Gastrocnemius medialis (tissue), 4 donors: ENCODE results near the gene ZCCHC14. TPM values are rescaled to one million over a fixed set of nuclear protein-coding genes. Genes with fewer than 3 reads are reported as not detected.
"Not testable (repeated sequence)": the region's sequence is repeated elsewhere in the genome, so short reads cannot be mapped to it uniquely, and the experiment has no call there.

ENCODE experiments used
- ATAC-seq, 2 donors: fragments of 150-250 bp; one replicate each; pipeline ENCODE4 v1.9.1; 2016
- DNase-seq, 2 donors: peaks; one replicate each; pipeline ENCODE4 v3.0.0-alpha.2; 2019
- H3K27ac ChIP-seq, 4 donors: fragments of 200-600 bp; sonication (generic); 1 replicate in 1 of 4; 2 replicates in 3 of 4; pipeline ENCODE4 v1.5.1; 2016 to 2018; ENCODE audit warnings: mild to moderate bottlenecking in 2 of 4, moderate library complexity in 1 of 4
- H3K27me3 ChIP-seq, 3 donors: fragments of 200-600 bp; sonication (generic) in 2 of 3; 1 replicate in 1 of 3; 2 replicates in 2 of 3; pipeline versions ENCODE4 v1.5.1 to v1.6.0; 2016 to 2019; ENCODE audit warnings: mild to moderate bottlenecking in 1 of 3, moderate library complexity in 1 of 3
- H3K36me3 ChIP-seq, 2 donors: fragments of 200-600 bp; sonication (generic) in 1 of 2; one replicate each; pipeline ENCODE4 v1.5.1; 2017 to 2018
- H3K4me1 ChIP-seq, 2 donors: fragments of 200-600 bp; sonication (generic) in 1 of 2; one replicate each; pipeline ENCODE4 v1.5.1; 2016 to 2017; ENCODE audit warnings: mild to moderate bottlenecking in 2 of 2
- H3K4me3 ChIP-seq, 4 donors: fragments of 200-600 bp; sonication (generic) in 3 of 4; 1 replicate in 1 of 4; 2 replicates in 3 of 4; pipeline ENCODE4 v1.5.1; 2016 to 2019; ENCODE audit warnings: mild to moderate bottlenecking in 2 of 4
- H3K9me3 ChIP-seq, 3 donors: fragments of 200-600 bp; sonication (generic) in 2 of 3; 1 replicate in 1 of 3; 2 replicates in 2 of 3; pipeline ENCODE4 v1.5.1; 2016 to 2019
- POLR2A ChIP-seq, 2 donors: fragments of 450-650 bp; IDR thresholded peaks; one replicate each; pipeline ENCODE4 v1.6.1; 2017; ENCODE audit warnings: antibody characterized with exemption in 2 of 2, mild to moderate bottlenecking in 2 of 2, moderate library complexity in 2 of 2
- in situ Hi-C, 4 donors: fragments of 200-750 bp; cut with MboI; loops; one replicate each; pipeline versions ENCODE4 v1.15.0 to v1.8.0; 2017; ENCODE audit warnings: low sequenced_read_pairs in 4 of 4
- intact Hi-C: fragments of 100-400 bp; cut with DNase I; formaldehyde crosslinking; loops from one replicate; pipeline ENCODE4 v1.15.1; 2023; ENCODE audit warnings: low total_unique reads
- total RNA-seq, 4 donors: library from RNA; depleted of rRNA; stranded (reverse); fragments of >200 nt; gene quantifications; one replicate each; pipeline versions ENCODE4 v1.1.0 to v1.2.3, GENCODE V29; 2016
- TF ChIP-seq, protein P1 (sequence below), 5 experiments: fragments of 450-650 bp in 3 of 5; fragments of 200-600 bp in 2 of 5; sonication (generic) in 2 of 5; IDR thresholded peaks in 4 of 5; conservative IDR thresholded peaks in 1 of 5; 1 replicate in 4 of 5; 2 replicates in 1 of 5; pipeline ENCODE4 v1.5.1; 2016 to 2019; ENCODE audit warnings: antibody characterized with exemption in 5 of 5, mild to moderate bottlenecking in 3 of 5, moderate library complexity in 3 of 5

The ZCCHC14 gene
- total RNA-seq, 4 donors from 2014 or later, result 8.9 to 10.7 (median 9.3) TPM

DNA sequence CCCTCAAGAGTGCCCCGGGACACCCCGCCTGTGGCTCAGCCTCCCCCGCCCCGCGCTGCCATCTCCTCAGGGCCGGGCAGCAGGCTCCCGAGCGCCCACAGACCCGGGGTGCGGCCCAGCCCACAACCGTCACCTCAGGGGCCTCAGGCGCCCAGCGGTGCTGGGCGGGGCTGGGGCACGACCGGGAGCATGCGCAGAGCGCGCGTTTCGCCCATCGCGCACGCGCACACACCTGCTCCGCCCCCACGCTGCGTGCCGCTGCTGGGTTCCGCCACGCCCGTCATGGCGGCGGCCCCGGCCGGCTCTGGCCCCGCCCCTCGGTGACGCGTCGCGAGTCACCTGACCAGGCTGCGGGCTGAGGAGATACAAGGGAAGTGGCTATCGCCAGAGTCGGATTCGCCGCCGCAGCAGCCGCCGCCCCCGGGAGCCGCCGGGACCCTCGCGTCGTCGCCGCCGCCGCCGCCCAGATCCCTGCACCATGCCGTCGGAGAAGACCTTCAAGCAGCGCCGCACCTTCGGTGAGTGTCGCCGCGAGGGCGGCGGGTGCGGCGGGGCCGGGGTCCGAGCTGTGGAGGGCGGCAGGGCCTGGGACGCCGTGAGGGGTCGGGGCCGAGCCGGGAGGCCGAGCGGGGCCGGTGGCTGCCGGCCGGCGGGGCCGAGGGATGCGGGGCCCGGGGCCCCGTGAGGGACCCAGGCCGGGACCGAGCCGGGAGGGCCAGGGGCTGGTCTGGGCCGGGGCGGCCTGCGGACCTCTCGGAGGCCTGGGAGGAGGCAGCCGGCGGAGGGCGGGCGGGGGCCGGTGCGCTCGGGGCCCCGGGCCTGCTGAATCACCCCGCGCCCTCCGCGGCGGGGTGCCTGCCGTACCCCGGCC lies 100.6 kb downstream of the ZCCHC14 start, which contains the start of gene MAP1LC3B:
Gene MAP1LC3B (plus strand): TSS at position 387 of the 871 bp plus-strand sequence. CDS start 92 bp downstream, at position 479.
- peaks cover 45 to 47% of the 10 kb centered on the region in 2 donors for H3K4me1 ChIP-seq
- in situ Hi-C loops, result loop anchor here (5.0 to 25.0 kb wide), 4 partner anchors 75 to 830 kb away; partner anchors contain the start of genes C16orf95 (in 4 of the 4), FOXC2 (in 1 of the 4), KLHDC4 (in 1 of the 4) and MTHFSD (in 1 of the 4)
- ATAC-seq (peak; percentile 65 to 67), DNase-seq (peak; percentile 90 to 96)
- H3K27ac ChIP-seq, result peak within 1 kb of the TSS; percentile 97 to 99 (median 98)
- no peaks in the 10 kb centered on the region for H3K9me3 ChIP-seq
- intact Hi-C loops, result loop anchor here (2.0 kb wide), 1 partner anchor 73 kb away; no protein-coding TSS in a partner anchor
- TF ChIP-seq, protein P1, sequence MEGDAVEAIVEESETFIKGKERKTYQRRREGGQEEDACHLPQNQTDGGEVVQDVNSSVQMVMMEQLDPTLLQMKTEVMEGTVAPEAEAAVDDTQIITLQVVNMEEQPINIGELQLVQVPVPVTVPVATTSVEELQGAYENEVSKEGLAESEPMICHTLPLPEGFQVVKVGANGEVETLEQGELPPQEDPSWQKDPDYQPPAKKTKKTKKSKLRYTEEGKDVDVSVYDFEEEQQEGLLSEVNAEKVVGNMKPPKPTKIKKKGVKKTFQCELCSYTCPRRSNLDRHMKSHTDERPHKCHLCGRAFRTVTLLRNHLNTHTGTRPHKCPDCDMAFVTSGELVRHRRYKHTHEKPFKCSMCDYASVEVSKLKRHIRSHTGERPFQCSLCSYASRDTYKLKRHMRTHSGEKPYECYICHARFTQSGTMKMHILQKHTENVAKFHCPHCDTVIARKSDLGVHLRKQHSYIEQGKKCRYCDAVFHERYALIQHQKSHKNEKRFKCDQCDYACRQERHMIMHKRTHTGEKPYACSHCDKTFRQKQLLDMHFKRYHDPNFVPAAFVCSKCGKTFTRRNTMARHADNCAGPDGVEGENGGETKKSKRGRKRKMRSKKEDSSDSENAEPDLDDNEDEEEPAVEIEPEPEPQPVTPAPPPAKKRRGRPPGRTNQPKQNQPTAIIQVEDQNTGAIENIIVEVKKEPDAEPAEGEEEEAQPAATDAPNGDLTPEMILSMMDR (IDR thresholded peaks at IDR 0.05 in 4 of 5, conservative IDR thresholded peaks at IDR 0.05 in 1 of 5), result no peak
- TF ChIP-seq POLR2A (IDR thresholded peaks at IDR 0.05), result peak; percentile 99 to 100
- no peaks in the 10 kb centered on the region for H3K27me3 ChIP-seq
- peak within 1 kb of the TSS; percentile 72 to 79 (median 76) for H3K4me3 ChIP-seq
- no peaks in the 10 kb centered on the region for H3K36me3 ChIP-seq

DNA sequence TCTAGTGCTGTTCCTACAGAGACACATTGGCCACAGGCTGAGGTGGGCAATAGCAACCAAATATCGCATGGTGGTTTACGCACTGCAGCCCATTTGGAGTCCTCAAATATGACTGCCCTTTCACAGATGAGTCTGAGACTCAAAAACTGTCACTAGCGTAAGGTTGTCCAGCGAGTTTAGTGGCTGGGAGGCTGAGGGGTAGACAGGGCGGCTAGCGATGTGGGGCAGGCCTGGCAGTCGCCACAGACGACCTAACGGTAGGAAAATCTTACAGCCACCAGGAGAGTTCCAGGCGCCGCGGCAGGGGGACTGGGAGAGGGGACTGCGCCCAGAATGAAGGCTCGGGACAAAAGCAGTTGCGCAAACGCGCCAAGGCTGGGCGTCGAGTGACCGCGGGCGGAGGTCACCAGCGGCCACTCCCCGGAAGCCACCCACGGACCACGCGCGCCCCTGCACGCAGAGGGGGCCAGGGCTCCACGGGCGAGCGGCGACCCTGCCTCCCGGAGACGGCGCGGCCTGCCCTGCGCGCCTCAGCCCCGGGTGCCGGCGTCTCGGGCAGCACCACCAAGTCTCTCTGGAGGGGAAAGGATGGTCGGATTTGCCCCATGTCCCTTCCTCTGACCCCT lies 101.4 kb downstream of the ZCCHC14 start:
- peaks cover 49 to 51% of the 10 kb centered on the region in 2 donors for H3K4me1 ChIP-seq
- peak; percentile 57 to 82 for DNase-seq
- H3K4me3 ChIP-seq, result peak overlapping the region; percentile 72 to 79 (median 74)
- peak; percentile 11 to 35 for ATAC-seq
- intact Hi-C loops, result no loop called here
- H3K9me3 ChIP-seq, result no peaks in the 10 kb centered on the region
- in situ Hi-C loops, result loop anchor here (5.0 to 25.0 kb wide), 4 partner anchors 74 to 829 kb away; partner anchors contain the start of genes C16orf95 (in 4 of the 4), FOXC2 (in 1 of the 4), KLHDC4 (in 1 of the 4) and MTHFSD (in 1 of the 4)
- no peaks in the 10 kb centered on the region for H3K27me3 ChIP-seq
- no peaks in the 10 kb centered on the region for H3K36me3 ChIP-seq
- H3K27ac ChIP-seq, result peak overlapping the region; percentile 97 to 99 (median 98)
- no peak for TF ChIP-seq POLR2A (IDR thresholded peaks at IDR 0.05)
- TF ChIP-seq, protein P1 (IDR thresholded peaks at IDR 0.05 in 4 of 5, conservative IDR thresholded peaks at IDR 0.05 in 1 of 5), result no peak

DNA sequence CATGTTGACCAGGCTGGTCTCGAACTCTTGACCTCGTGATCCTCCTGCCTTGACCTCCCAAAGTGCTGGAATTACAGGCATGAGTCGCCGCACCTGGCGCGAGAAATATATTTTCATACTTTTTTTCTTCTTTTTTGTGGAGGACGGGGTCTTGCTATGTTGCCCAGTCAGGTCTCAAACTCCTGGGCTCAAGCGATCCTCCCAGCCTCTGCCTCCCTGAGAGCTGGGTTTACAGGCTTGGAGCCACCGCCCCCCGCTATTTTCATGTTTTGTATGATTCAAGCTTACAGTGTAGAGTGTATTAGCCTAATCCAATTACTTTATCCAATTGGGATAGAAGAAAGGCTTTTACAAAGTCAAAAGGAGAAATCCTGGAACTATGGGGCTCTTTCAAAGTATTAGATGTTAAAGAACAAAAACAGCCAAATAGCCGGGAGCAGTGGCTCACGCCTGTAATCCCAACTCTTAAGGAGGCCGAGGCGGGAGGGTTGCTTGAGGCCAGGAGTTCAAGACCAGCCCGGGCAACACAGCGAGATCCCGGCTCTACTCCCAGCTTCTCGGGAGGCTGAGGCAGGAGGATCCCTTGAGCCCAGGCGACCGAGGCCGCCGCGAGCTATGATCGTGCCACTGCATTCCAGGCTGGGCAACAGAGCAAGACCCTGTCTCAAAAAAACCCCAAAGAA lies 102.0 kb downstream of the ZCCHC14 start:
- Histone ChIP-seq H3K4me1 (peaks cover 49 to 51% of the 10 kb centered on the region in 2 donors), H3K27ac (peak overlapping the region; percentile 97 to 99 (median 98)), H3K4me3 (peak overlapping the region; percentile 72 to 79 (median 74)), H3K9me3 (no peaks in the 10 kb centered on the region), H3K27me3 (no peaks in the 10 kb centered on the region), H3K36me3 (no peaks in the 10 kb centered on the region)
- TF ChIP-seq POLR2A (IDR thresholded peaks at IDR 0.05), result no peak
- TF ChIP-seq, protein P1 (IDR thresholded peaks at IDR 0.05 in 4 of 5, conservative IDR thresholded peaks at IDR 0.05 in 1 of 5), result no peak
- in situ Hi-C loops (loop anchor here (5.0 to 25.0 kb wide), 4 partner anchors 73 to 828 kb away; partner anchors contain the start of genes C16orf95 (in 4 of the 4), FOXC2 (in 1 of the 4), KLHDC4 (in 1 of the 4) and MTHFSD (in 1 of the 4)), intact Hi-C loops (no loop called here)
- DNase-seq (no peak), ATAC-seq (no peak)

DNA sequence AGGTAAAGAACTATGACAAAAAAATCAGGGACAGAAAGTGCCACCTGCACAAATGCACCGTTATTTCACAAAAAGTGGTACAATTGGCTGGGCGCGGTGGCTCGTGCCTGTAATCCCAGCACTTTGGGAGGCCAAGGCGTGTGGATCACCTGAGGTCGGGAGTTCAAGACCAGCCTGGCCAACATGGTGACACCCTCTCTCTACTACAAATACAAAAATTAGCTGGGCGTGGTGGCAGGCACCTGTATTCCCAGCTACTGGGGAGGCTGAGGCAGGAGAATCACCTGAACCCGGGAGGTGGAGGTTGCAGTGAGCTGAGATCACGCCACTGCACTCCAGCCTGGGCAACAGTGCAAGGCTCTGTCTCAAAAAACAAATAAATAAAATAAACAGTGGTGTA lies 102.9 kb downstream of the ZCCHC14 start:
- H3K36me3 ChIP-seq, H3K27me3 ChIP-seq, H3K4me3 ChIP-seq, ATAC-seq, H3K9me3 ChIP-seq: not testable (repeated sequence)
- in situ Hi-C loops (loop anchor here (5.0 to 25.0 kb wide), 4 partner anchors 73 to 828 kb away; partner anchors contain the start of genes C16orf95 (in 4 of the 4), FOXC2 (in 1 of the 4), KLHDC4 (in 1 of the 4) and MTHFSD (in 1 of the 4)), intact Hi-C loops (loop anchor here (10.0 kb wide), 1 partner anchor 725 kb away; no protein-coding TSS in a partner anchor)
- Histone ChIP-seq H3K27ac (peak overlapping the region; percentile 97 to 99 (median 98)), H3K4me1 (peaks cover 43 to 45% of the 10 kb centered on the region in 2 donors)
- peak in 1 of 2 donors; percentile 8 for DNase-seq
